ENCODE measurements around the gene ESR1.
"Not testable (repeated sequence)": the region's sequence is repeated elsewhere in the genome, so short reads cannot be mapped to it uniquely, and the experiment has no call there.

The ESR1 gene

GRCh38 chr6:151899796-151900195 is 92.3 kb downstream of the ESR1 start:
- not testable (repeated sequence) for H3K79me1 ChIP-seq (ENCODE audit: low read length); H3K23ac ChIP-seq (ENCODE audit: low read length); H2AK5ac ChIP-seq (ENCODE audit: low read length); H2BK15ac ChIP-seq (replicated peaks; ENCODE audit: low read depth); H3K4me2 ChIP-seq (ENCODE audit: low read length); H4K5ac ChIP-seq (ENCODE audit: low read length); H3K4me3 ChIP-seq (ENCODE audit: low read length); H3K4ac ChIP-seq (ENCODE audit: low read depth, low read length); H3K27ac ChIP-seq (ENCODE audit: low read depth, low read length); H3K36me3 ChIP-seq (ENCODE audit: control insufficient read depth, insufficient read depth, low read length); H3K27me3 ChIP-seq (ENCODE audit: insufficient read depth, low read length, poor library complexity); H3K9ac ChIP-seq (ENCODE audit: low read length); H2BK120ac ChIP-seq (ENCODE audit: low read depth, low read length); H3K56ac ChIP-seq (ENCODE audit: low read length); H3K79me2 ChIP-seq (ENCODE audit: control insufficient read depth, insufficient read depth, low read length); H4K8ac ChIP-seq (ENCODE audit: low read depth, low read length); DNase-seq; H3K18ac ChIP-seq (ENCODE audit: low read length); H3K4me1 ChIP-seq (ENCODE audit: control insufficient read depth, low read depth, low read length); H2BK5ac ChIP-seq (ENCODE audit: low read length)
- WGBS (ENCODE audit: extremely low coverage, insufficient coverage, low lambda C conversion rate): no CpG with 5 or more reads among the region's 15 CpGs

- Histone ChIP-seq H4K8ac (ENCODE audit: low read depth, low read length) (no peak overlapping the region), H3K4me1 (ENCODE audit: control insufficient read depth, low read depth, low read length) (no peaks in the 10 kb centered on the region), H2BK15ac (replicated peaks; ENCODE audit: low read depth) (no peak overlapping the region), H3K4ac (ENCODE audit: low read depth, low read length) (no peak overlapping the region), H3K56ac (ENCODE audit: low read length) (no peak overlapping the region), H2AK5ac (ENCODE audit: low read length) (no peak overlapping the region), H3K79me2 (ENCODE audit: control insufficient read depth, insufficient read depth, low read length) (no peaks in the 10 kb centered on the region), H3K23ac (ENCODE audit: low read length) (no peak overlapping the region), H4K5ac (ENCODE audit: low read length) (no peak overlapping the region), H3K27me3 (ENCODE audit: insufficient read depth, low read length, poor library complexity) (no peaks in the 10 kb centered on the region), H3K9ac (ENCODE audit: low read length) (no peak overlapping the region), H3K79me1 (ENCODE audit: low read length) (no peaks in the 10 kb centered on the region), H2BK120ac (ENCODE audit: low read depth, low read length) (no peak overlapping the region), H3K27ac (ENCODE audit: low read depth, low read length) (no peak overlapping the region), H3K18ac (ENCODE audit: low read length) (no peak overlapping the region), H3K36me3 (ENCODE audit: control insufficient read depth, insufficient read depth, low read length) (no peaks in the 10 kb centered on the region), H2BK5ac (ENCODE audit: low read length) (no peak overlapping the region), H3K4me3 (ENCODE audit: low read length) (no peak overlapping the region), H3K4me2 (ENCODE audit: low read length) (no peak overlapping the region)
- no CpG with 5 or more reads among the region's 2 CpGs for WGBS (ENCODE audit: extremely low coverage, insufficient coverage, low lambda C conversion rate)
- DNase-seq: no peak
Observed at GRCh38 chr6:151900256-151900655, 92.8 kb downstream of the ESR1 start.

GRCh38 chr6:151901009-151901411 is 93.5 kb downstream of the ESR1 start:
- no peak overlapping the region for H3K4ac ChIP-seq (ENCODE audit: low read depth, low read length)
- WGBS (ENCODE audit: extremely low coverage, insufficient coverage, low lambda C conversion rate): no CpG with 5 or more reads among the region's 6 CpGs

GRCh38 chr6:151904631-151905030 is 97.1 kb downstream of the ESR1 start:
- H3K9ac ChIP-seq (ENCODE audit: low read length): no peak overlapping the region
- no peak overlapping the region for H2BK5ac ChIP-seq (ENCODE audit: low read length)
- H3K4me1 ChIP-seq (ENCODE audit: control insufficient read depth, low read depth, low read length): no peaks in the 10 kb centered on the region
- H2BK120ac ChIP-seq (ENCODE audit: low read depth, low read length): no peak overlapping the region
- WGBS (ENCODE audit: extremely low coverage, insufficient coverage, low lambda C conversion rate): 100% methylated on average over 1 of the region's 4 CpGs
- no peak overlapping the region for H3K18ac ChIP-seq (ENCODE audit: low read length)
- no peaks in the 10 kb centered on the region for H3K79me1 ChIP-seq (ENCODE audit: low read length)
- H2AK5ac ChIP-seq (ENCODE audit: low read length): no peak overlapping the region
- no peak overlapping the region for H3K56ac ChIP-seq (ENCODE audit: low read length)
- H3K36me3 ChIP-seq (ENCODE audit: control insufficient read depth, insufficient read depth, low read length): no peaks in the 10 kb centered on the region
- H3K4ac ChIP-seq (ENCODE audit: low read depth, low read length): no peak overlapping the region
- no peak overlapping the region for H2BK15ac ChIP-seq (replicated peaks; ENCODE audit: low read depth)
- H3K23ac ChIP-seq (ENCODE audit: low read length): no peak overlapping the region
- H3K27me3 ChIP-seq (ENCODE audit: insufficient read depth, low read length, poor library complexity): no peaks in the 10 kb centered on the region
- no peak overlapping the region for H4K5ac ChIP-seq (ENCODE audit: low read length)
- no peak overlapping the region for H3K27ac ChIP-seq (ENCODE audit: low read depth, low read length)
- H4K8ac ChIP-seq (ENCODE audit: low read depth, low read length): no peak overlapping the region
- no peak overlapping the region for H3K4me3 ChIP-seq (ENCODE audit: low read length)
- no peak overlapping the region for H3K4me2 ChIP-seq (ENCODE audit: low read length)
- no peaks in the 10 kb centered on the region for H3K79me2 ChIP-seq (ENCODE audit: control insufficient read depth, insufficient read depth, low read length)
- DNase-seq: no peak

More at GRCh38 chr6:151901009-151901411, 93.5 kb downstream of the ESR1 start:
- no peak overlapping the region for H3K4me2 ChIP-seq (ENCODE audit: low read length)
- H3K23ac ChIP-seq (ENCODE audit: low read length): no peak overlapping the region
- no peak overlapping the region for H3K9ac ChIP-seq (ENCODE audit: low read length)
- H3K79me2 ChIP-seq (ENCODE audit: control insufficient read depth, insufficient read depth, low read length): no peaks in the 10 kb centered on the region
- no peak for DNase-seq
- no peak overlapping the region for H2BK15ac ChIP-seq (replicated peaks; ENCODE audit: low read depth)
- H2AK5ac ChIP-seq (ENCODE audit: low read length): no peak overlapping the region
- H3K18ac ChIP-seq (ENCODE audit: low read length): no peak overlapping the region
- H2BK120ac ChIP-seq (ENCODE audit: low read depth, low read length): no peak overlapping the region
- H3K56ac ChIP-seq (ENCODE audit: low read length): no peak overlapping the region
- H3K4me3 ChIP-seq (ENCODE audit: low read length): no peak overlapping the region
- no peaks in the 10 kb centered on the region for H3K4me1 ChIP-seq (ENCODE audit: control insufficient read depth, low read depth, low read length)
- no peaks in the 10 kb centered on the region for H3K79me1 ChIP-seq (ENCODE audit: low read length)
- H4K8ac ChIP-seq (ENCODE audit: low read depth, low read length): no peak overlapping the region
- no peaks in the 10 kb centered on the region for H3K27me3 ChIP-seq (ENCODE audit: insufficient read depth, low read length, poor library complexity)
- no peaks in the 10 kb centered on the region for H3K36me3 ChIP-seq (ENCODE audit: control insufficient read depth, insufficient read depth, low read length)
- H3K27ac ChIP-seq (ENCODE audit: low read depth, low read length): no peak overlapping the region
- H2BK5ac ChIP-seq (ENCODE audit: low read length): no peak overlapping the region
- H4K5ac ChIP-seq (ENCODE audit: low read length): no peak overlapping the region

- Histone ChIP-seq H3K18ac (ENCODE audit: low read length) (no peak overlapping the region), H4K8ac (ENCODE audit: low read depth, low read length) (no peak overlapping the region), H2AK5ac (ENCODE audit: low read length) (no peak overlapping the region), H2BK15ac (replicated peaks; ENCODE audit: low read depth) (no peak overlapping the region), H2BK5ac (ENCODE audit: low read length) (no peak overlapping the region), H3K27me3 (ENCODE audit: insufficient read depth, low read length, poor library complexity) (no peaks in the 10 kb centered on the region), H3K36me3 (ENCODE audit: control insufficient read depth, insufficient read depth, low read length) (no peaks in the 10 kb centered on the region), H3K79me1 (ENCODE audit: low read length) (no peaks in the 10 kb centered on the region), H3K27ac (ENCODE audit: low read depth, low read length) (no peak overlapping the region), H3K4me1 (ENCODE audit: control insufficient read depth, low read depth, low read length) (no peaks in the 10 kb centered on the region), H3K4me2 (ENCODE audit: low read length) (no peak overlapping the region), H2BK120ac (ENCODE audit: low read depth, low read length) (no peak overlapping the region), H4K5ac (ENCODE audit: low read length) (no peak overlapping the region), H3K79me2 (ENCODE audit: control insufficient read depth, insufficient read depth, low read length) (no peaks in the 10 kb centered on the region), H3K56ac (ENCODE audit: low read length) (no peak overlapping the region), H3K23ac (ENCODE audit: low read length) (no peak overlapping the region), H3K4me3 (ENCODE audit: low read length) (no peak overlapping the region), H3K9ac (ENCODE audit: low read length) (no peak overlapping the region), H3K4ac (ENCODE audit: low read depth, low read length) (no peak overlapping the region)
- no CpG with 5 or more reads among the region's 3 CpGs for WGBS (ENCODE audit: extremely low coverage, insufficient coverage, low lambda C conversion rate)
- no peak for DNase-seq
Observed at GRCh38 chr6:151905072-151905471, 97.6 kb downstream of the ESR1 start.

- H4K5ac ChIP-seq (ENCODE audit: low read length): no peak overlapping the region
- H3K23ac ChIP-seq (ENCODE audit: low read length): no peak overlapping the region
- no peaks in the 10 kb centered on the region for H3K79me2 ChIP-seq (ENCODE audit: control insufficient read depth, insufficient read depth, low read length)
- H3K4ac ChIP-seq (ENCODE audit: low read depth, low read length): no peak overlapping the region
- no peaks in the 10 kb centered on the region for H3K79me1 ChIP-seq (ENCODE audit: low read length)
- H3K4me2 ChIP-seq (ENCODE audit: low read length): no peak overlapping the region
- no peaks in the 10 kb centered on the region for H3K27me3 ChIP-seq (ENCODE audit: insufficient read depth, low read length, poor library complexity)
- no peaks in the 10 kb centered on the region for H3K4me1 ChIP-seq (ENCODE audit: control insufficient read depth, low read depth, low read length)
- no peak overlapping the region for H3K4me3 ChIP-seq (ENCODE audit: low read length)
- no peak for DNase-seq
- no peak overlapping the region for H3K9ac ChIP-seq (ENCODE audit: low read length)
- H2BK120ac ChIP-seq (ENCODE audit: low read depth, low read length): no peak overlapping the region
- H4K8ac ChIP-seq (ENCODE audit: low read depth, low read length): no peak overlapping the region
- H3K36me3 ChIP-seq (ENCODE audit: control insufficient read depth, insufficient read depth, low read length): no peaks in the 10 kb centered on the region
- no CpG with 5 or more reads among the region's 4 CpGs for WGBS (ENCODE audit: extremely low coverage, insufficient coverage, low lambda C conversion rate)
- H2BK5ac ChIP-seq (ENCODE audit: low read length): no peak overlapping the region
- no peak overlapping the region for H2AK5ac ChIP-seq (ENCODE audit: low read length)
- no peak overlapping the region for H3K27ac ChIP-seq (ENCODE audit: low read depth, low read length)
- no peak overlapping the region for H3K56ac ChIP-seq (ENCODE audit: low read length)
- no peak overlapping the region for H2BK15ac ChIP-seq (replicated peaks; ENCODE audit: low read depth)
- no peak overlapping the region for H3K18ac ChIP-seq (ENCODE audit: low read length)
Observed at GRCh38 chr6:151905854-151906253, 98.4 kb downstream of the ESR1 start.
